GM19395 (cell line): ENCODE results near the gene PDE9A.
"Not testable (repeated sequence)": the region's sequence is repeated elsewhere in the genome, so short reads cannot be mapped to it uniquely, and the experiment has no call there.

Source experiments
- ATAC-seq: cut with Tn5 transposase; IDR thresholded peaks from one replicate; pipeline ENCODE4 v1.9.1; 2021; ENCODE audit warnings: mild to moderate bottlenecking, moderate library complexity; ENCODE audit not compliant: unreplicated experiment

The PDE9A gene

GRCh38 chr21:42624095-42624790 lies 29.2 kb upstream of the PDE9A start:
- no peak for ATAC-seq

- ATAC-seq, result no peak
Measured at GRCh38 chr21:42624936-42625335, 28.5 kb upstream of the PDE9A start.

GRCh38 chr21:42626171-42626570 lies 27.2 kb upstream of the PDE9A start:
- no peak for ATAC-seq

GRCh38 chr21:42627527-42628289 lies 25.7 kb upstream of the PDE9A start:
- ATAC-seq, result no peak

GRCh38 chr21:42628466-42629061 lies 24.9 kb upstream of the PDE9A start:
- not testable (repeated sequence) for ATAC-seq

GRCh38 chr21:42629933-42630589 lies 23.4 kb upstream of the PDE9A start:
- no peak for ATAC-seq

- no peak for ATAC-seq
Measured at GRCh38 chr21:42630626-42631025, 22.8 kb upstream of the PDE9A start.

GRCh38 chr21:42631142-42631541 lies 22.3 kb upstream of the PDE9A start:
- no peak for ATAC-seq

- ATAC-seq, result no peak
Measured at GRCh38 chr21:42632336-42632751, 21.1 kb upstream of the PDE9A start.

GRCh38 chr21:42632771-42633690 lies 20.4 kb upstream of the PDE9A start:
- ATAC-seq, result no peak

GRCh38 chr21:42633858-42634257 lies 19.6 kb upstream of the PDE9A start:
- no peak for ATAC-seq

- ATAC-seq, result no peak
Measured at GRCh38 chr21:42635848-42636519, 17.4 kb upstream of the PDE9A start.

GRCh38 chr21:42636520-42637266 lies 16.7 kb upstream of the PDE9A start:
- no peak for ATAC-seq

GRCh38 chr21:42637267-42638041 lies 16.0 kb upstream of the PDE9A start:
- no peak for ATAC-seq

GRCh38 chr21:42638266-42638863 lies 15.1 kb upstream of the PDE9A start:
- no peak for ATAC-seq

- ATAC-seq, result no peak
Measured at GRCh38 chr21:42639646-42640152, 13.7 kb upstream of the PDE9A start.

GRCh38 chr21:42640486-42640885 lies 12.9 kb upstream of the PDE9A start:
- no peak for ATAC-seq
